K562 (cell line): ENCODE measurements around the gene SMC5. TPM values are rescaled to one million over a fixed set of nuclear protein-coding genes. Genes with fewer than 3 reads are reported as not detected.

ENCODE experiments used
- ATAC-seq: fragments of 200-7000 bp; cut with Tn5 transposase; 3 replicates; pipeline ENCODE4 v1.9.1; 2020; ENCODE audit warnings: moderate library complexity
- BruUV-seq: library from RNA; stranded (reverse); fragments of 400-500 nt; replicated peaks from 2 replicates; lab custom pipeline; 2021; lab: Mats Ljungman, UMichigan
- CTCF ChIA-PET: fragments of 300-600 bp; formaldehyde crosslinking; extraction: SDS; loops from one replicate; lab custom pipeline; 2021; ENCODE audit warnings: low intra/inter-chr PET ratio; lab: Yijun Ruan, JAX
- POLR2A ChIA-PET: fragments of 300-600, 350-650 bp; sonication (Branson Sonifier 250); formaldehyde crosslinking; extraction: SDS; loops from one replicate; lab custom pipeline; 2021; ENCODE audit warnings: antibody characterized with exemption, inconsistent platforms; lab: Yijun Ruan, JAX
- DNase-seq, 4 experiments: peaks; one replicate each; pipeline versions ENCODE4 v3.0.0 to v3.0.0-alpha.2; 2011 to 2018; ENCODE audit warnings: low spot score in 3 of 4, mixed read lengths in 3 of 4; ENCODE audit errors: extremely low read depth in 1 of 4
- FAIRE-seq: peaks from 2 replicates; lab custom pipeline; 2011; peaks lifted over from hg19 to GRCh38; lab: Jason Lieb, UNC
- H2AFZ ChIP-seq: 2 replicates; pipeline ENCODE4 v1.6.0; 2011; ENCODE audit warnings: low read depth, low read length, control low read depth, inconsistent platforms
- H3K27ac ChIP-seq: fragments of 200-600 bp; 3 replicates; pipeline ENCODE4 v1.8.0; 2011; ENCODE audit warnings: low read depth, mild to moderate bottlenecking, control low read depth, inconsistent platforms, low read length, moderate library complexity, mixed read lengths; ENCODE audit errors: extremely low read depth
- H3K27me3 ChIP-seq, 2 experiments: fragments of 300-600 bp in 1 of 2; 2 replicates in 1 of 2; 3 replicates in 1 of 2; pipeline versions ENCODE4 v1.6.0 to v1.8.0; 2011; ENCODE audit warnings: inconsistent platforms in 2 of 2, low read length in 2 of 2, mild to moderate bottlenecking in 1 of 2, mixed read lengths in 1 of 2, moderate library complexity in 1 of 2; ENCODE audit not compliant: control insufficient read depth in 2 of 2, insufficient read depth in 2 of 2
- H3K36me3 ChIP-seq: fragments of 300-600 bp; 3 replicates; pipeline ENCODE4 v1.8.0; 2011; ENCODE audit warnings: mild to moderate bottlenecking, low read length, inconsistent platforms; ENCODE audit not compliant: control insufficient read depth, insufficient read depth
- H3K4me1 ChIP-seq, 2 experiments: fragments of 200-600 bp in 1 of 2; replicated peaks in 1 of 2; 2 replicates in 1 of 2; 3 replicates in 1 of 2; pipeline versions ENCODE4 v1.5.1 to v1.8.0; 2011; ENCODE audit warnings: inconsistent platforms in 2 of 2, low read length in 2 of 2, mild to moderate bottlenecking in 1 of 2, mixed read lengths in 1 of 2, moderate library complexity in 1 of 2; ENCODE audit not compliant: control insufficient read depth in 2 of 2, insufficient read depth in 2 of 2
- H3K4me2 ChIP-seq: 2 replicates; pipeline ENCODE4 v1.6.1; 2011; ENCODE audit warnings: low read length, control low read depth, inconsistent platforms, mixed read lengths; ENCODE audit not compliant: insufficient read depth
- H3K4me3 ChIP-seq: fragments of 200-600 bp; sonication (generic), shearing (Covaris generic); 2 replicates; pipeline ENCODE4 v1.5.1; 2016; ENCODE audit warnings: control low read depth, inconsistent platforms
- H3K79me2 ChIP-seq: fragments of 200-600 bp; 3 replicates; pipeline ENCODE4 v1.8.0; 2011; ENCODE audit warnings: low read length, inconsistent platforms; ENCODE audit not compliant: control insufficient read depth, insufficient read depth
- H3K9ac ChIP-seq, 2 experiments: 2 replicates each; pipeline versions ENCODE4 v1.6.0 to v1.6.1; 2011; ENCODE audit warnings: low read depth in 2 of 2, low read length in 2 of 2, control low read depth in 1 of 2, inconsistent platforms in 1 of 2, mild to moderate bottlenecking in 1 of 2, mixed read lengths in 1 of 2; ENCODE audit not compliant: insufficient read depth in 1 of 2
- H3K9me1 ChIP-seq: one replicate; pipeline ENCODE4 v1.6.0; 2011; ENCODE audit warnings: inconsistent platforms, mild to moderate bottlenecking, low read length, moderate library complexity; ENCODE audit not compliant: control insufficient read depth, insufficient read depth
- H3K9me3 ChIP-seq: replicated peaks from 2 replicates; pipeline ENCODE4 v1.5.1; 2011; ENCODE audit warnings: low read depth, low read length, inconsistent platforms; ENCODE audit not compliant: control insufficient read depth, insufficient read depth
- H4K20me1 ChIP-seq: replicated peaks from 2 replicates; pipeline ENCODE4 v1.6.1; 2011; ENCODE audit warnings: low read length, inconsistent platforms, mixed read lengths; ENCODE audit not compliant: control insufficient read depth, insufficient read depth
- CBFA2T3 ChIP-seq: fragments of 450-650 bp; IDR thresholded peaks from 2 replicates; pipeline ENCODE4 v1.6.1; 2017
- CHAMP1 ChIP-seq: fragments of 450-650 bp; IDR thresholded peaks from 2 replicates; pipeline ENCODE4 v1.6.1; 2016; ENCODE audit warnings: mild to moderate bottlenecking
- ELF2 ChIP-seq: fragments of 250-450 bp; sonication (Bioruptor Pico); IDR thresholded peaks from 2 replicates; pipeline ENCODE4 v1.5.0; 2021; ENCODE audit warnings: mild to moderate bottlenecking
- KAT7 ChIP-seq: sonication (generic); formaldehyde crosslinking; IDR thresholded peaks from 2 replicates; pipeline ENCODE4 v1.8.0; 2022; ENCODE audit warnings: missing genetic modification reagents, mild to moderate bottlenecking, borderline replicate concordance
- MYBL2 ChIP-seq, 2 experiments: fragments of 450-650 bp in 1 of 2; sonication (generic) in 1 of 2; formaldehyde crosslinking in 1 of 2; IDR thresholded peaks; 2 replicates each; pipeline versions ENCODE4 v1.6.1 to v1.8.1; 2017 to 2022; ENCODE audit warnings: borderline replicate concordance in 1 of 2, inconsistent platforms in 1 of 2, low read depth in 1 of 2, mild to moderate bottlenecking in 1 of 2, missing genetic modification reagents in 1 of 2, moderate library complexity in 1 of 2
- NR4A1 ChIP-seq, 2 experiments: fragments of 250-450 bp in 1 of 2; fragments of 450-650 bp in 1 of 2; sonication (Bioruptor Pico) in 1 of 2; IDR thresholded peaks; 2 replicates each; pipeline versions ENCODE4 v1.4.0 to v1.6.1; 2016 to 2020; ENCODE audit warnings: mild to moderate bottlenecking in 2 of 2, missing compliant biosample characterization in 1 of 2, missing genetic modification characterization in 1 of 2, moderate library complexity in 1 of 2
- POLR3A ChIP-seq: IDR thresholded peaks from 2 replicates; pipeline ENCODE4 v1.6.1; 2011; ENCODE audit warnings: borderline replicate concordance, mild to moderate bottlenecking, moderate library complexity; ENCODE audit not compliant: insufficient read length, insufficient read depth; ENCODE audit errors: extremely low read depth
- RBM39 ChIP-seq: fragments of 200-400 bp; formaldehyde crosslinking; optimal IDR thresholded peaks from 2 replicates; pipeline ENCODE3; 2018; ENCODE audit warnings: low read depth, low read length
- TCF7L2 ChIP-seq: fragments of 150-350 bp; IDR thresholded peaks from 2 replicates; pipeline ENCODE4 v1.6.1; 2016; ENCODE audit warnings: low read depth, mild to moderate bottlenecking, low read length, moderate library complexity
- ZBTB7A ChIP-seq: IDR thresholded peaks from 2 replicates; pipeline ENCODE4 v1.6.1; 2011; ENCODE audit warnings: low read depth, mild to moderate bottlenecking, low read length, moderate library complexity, borderline replicate concordance; ENCODE audit not compliant: control insufficient read depth
- ZNF12 ChIP-seq: sonication (generic); formaldehyde crosslinking; IDR thresholded peaks from 2 replicates; pipeline ENCODE4 v1.4.0; 2020; ENCODE audit warnings: mild to moderate bottlenecking, missing genetic modification reagents
- ZNF589 ChIP-seq: fragments of 200-800 bp; sonication (Bioruptor generic); IDR thresholded peaks from 2 replicates; pipeline ENCODE4 v1.6.1; 2016; ENCODE audit warnings: low read depth, missing genetic modification characterization, missing compliant biosample characterization
- WGBS: fragments of 100-300 bp; shearing (Covaris generic); methylation state at CpG from one replicate; pipeline ENCODE4 v1.1.6; 2016; ENCODE audit warnings: low coverage, mixed read lengths; ENCODE audit not compliant: insufficient coverage; ENCODE audit errors: missing lambda C conversion rate; 5-methylcytosine and 5-hydroxymethylcytosine counted together
- in situ Hi-C: fragments of 300-500 bp; cut with MboI; formaldehyde crosslinking; loops from 4 replicates; pipeline ENCODE4 v1.15.0; 2018; ENCODE audit warnings: inconsistent platforms, mixed read lengths
- intact Hi-C: fragments of 100-400 bp; cut with micrococcal nuclease; formaldehyde crosslinking; loops from 2 replicates; pipeline ENCODE4 v1.14.2; 2022
- polyA plus RNA-seq, 8 experiments: library from polyadenylated mRNA; depleted of rRNA in 4 of 8; stranded (reverse) in 5 of 8; unstranded in 3 of 8; fragments of >200 nt; fragmentation: Nextera tagmentation in 2 of 8; fragmentation: Illumina TruSeq in 1 of 8; extraction: Ambion mirVana in 2 of 8; extraction: Trizol in 1 of 8; gene quantifications; 2 replicates each; pipeline versions ENCODE4 v1.2.1 to v1.2.3, GENCODE V29; 2011 to 2014; ENCODE audit warnings: inconsistent platforms in 1 of 8, missing spikeins in 1 of 8
- total RNA-seq, 7 experiments: library from RNA; depleted of rRNA in 6 of 7; stranded (reverse); fragments of >200 nt in 6 of 7; fragmentation: Illumina TruSeq in 2 of 7; extraction: Trizol in 2 of 7; gene quantifications; 2 replicates each; pipeline versions ENCODE4 v1.2.1 to v1.2.3, GENCODE V29; 2011 to 2021; ENCODE audit warnings: low replicate concordance in 1 of 7

SMC5 gene
- total and polyA plus RNA-seq, 9 of the 15 experiments (the other 6 are each of a cell fraction or from before 2014, with no cell fraction given), result 3.5 to 43.2 (median 21.4) TPM

- intact Hi-C loops, result loop anchor here (2.0 to 10.0 kb wide), 2 partner anchors 256 to 376 kb away; no protein-coding TSS in a partner anchor
- Histone ChIP-seq H3K79me2 (no peaks in the 10 kb centered on the region), H3K27me3 (no peaks in the 10 kb centered on the region; a peak in 1 of 5 replicates), H3K4me1 (no peaks in the 10 kb centered on the region; a peak in 1 of 5 replicates), H2AFZ (no peak overlapping the region), H4K20me1 (no peaks in the 10 kb centered on the region), H3K36me3 (no peaks in the 10 kb centered on the region), H3K9ac (no peak overlapping the region), H3K27ac (no peak overlapping the region), H3K9me1 (no peaks in the 10 kb centered on the region), H3K4me3 (no peak overlapping the region), H3K4me2 (no peak overlapping the region), H3K9me3 (no peaks in the 10 kb centered on the region)
- FAIRE-seq, result no peak
- WGBS, result 7% methylated on average over 3 of the region's 4 CpGs
- in situ Hi-C loops, result no loop called here
- no peak for DNase-seq
- BruUV-seq, result no TSS peak
- ATAC-seq, result no peak
- ChIA-PET POLR2A (interaction anchor here (0.6 kb wide), 1 partner anchor 119 kb away, joined by 3 read pairs; no protein-coding TSS in a partner anchor), CTCF (interaction anchor here (0.6 kb wide), 1 partner anchor 411 kb away, joined by 3 read pairs; no protein-coding TSS in a partner anchor)
- TF ChIP-seq TCF7L2, result no peak
- no peak for TF ChIP-seq NR4A1 (CRISPR knock-in tag; IDR thresholded peaks at IDR 0.05)
- TF ChIP-seq NR4A1 (tag; IDR thresholded peaks at IDR 0.05), result no peak
- no peak for TF ChIP-seq MYBL2 (IDR thresholded peaks at IDR 0.05; ENCODE audit: low read depth)
- TF ChIP-seq MYBL2 (CRISPR knock-in tag; IDR thresholded peaks at IDR 0.05; ENCODE audit: borderline replicate concordance), result no peak
- no peak for TF ChIP-seq KAT7
- no peak for TF ChIP-seq ZNF589 (CRISPR knock-in tag)
- no peak for TF ChIP-seq ZNF12 (CRISPR knock-in tag)
- no peak for TF ChIP-seq CHAMP1
- TF ChIP-seq ZBTB7A, result no peak
- no peak for TF ChIP-seq CBFA2T3
- no peak for TF ChIP-seq POLR3A
- TF ChIP-seq RBM39, result no peak
- TF ChIP-seq ELF2 (CRISPR knock-in tag), result no peak
Measured at GRCh38 chr9:70229026-70229425, 29.8 kb upstream of the SMC5 start.
